HCT116 (cell line): ENCODE measurements around the gene PCNX1. TPM values are rescaled to one million over a fixed set of nuclear protein-coding genes. Genes with fewer than 3 reads are reported as not detected.

ENCODE experiments used
- ATAC-seq: fragments of 200-7000 bp; cut with Tn5 transposase; 2 replicates; pipeline ENCODE4 v1.9.1; 2020; ENCODE audit warnings: mild to moderate bottlenecking, moderate library complexity
- BruUV-seq: library from RNA; stranded (reverse); fragments of 400-500 nt; replicated peaks from 2 replicates; lab custom pipeline; 2021; lab: Mats Ljungman, UMichigan
- CTCF ChIA-PET: fragments of 300-600 bp; sonication (Branson Sonifier 250); formaldehyde crosslinking; loops from one replicate; lab custom pipeline; 2021; ENCODE audit warnings: antibody characterized with exemption; lab: Charles Lee
- POLR2A ChIA-PET: fragments of 300-600, 350-600 bp; sonication (Branson Sonifier 250); formaldehyde crosslinking; loops from one replicate; lab custom pipeline; 2021; ENCODE audit warnings: antibody characterized with exemption; lab: Charles Lee
- RAD21 ChIA-PET, 2 experiments: fragments of 300-600 bp; sonication (Branson Sonifier 250); formaldehyde crosslinking; loops; one replicate each; lab custom pipeline; 2023; ENCODE audit warnings: low total read pairs in 2 of 2; ENCODE audit not compliant: uncharacterized antibody in 2 of 2, unreplicated experiment in 2 of 2, low non-redundant PET in 1 of 2; lab: Charles Lee
- DNase-seq: peaks from one replicate; pipeline ENCODE4 v3.0.0-alpha.2; 2010; ENCODE audit warnings: low read depth, low spot score
- H2AFZ ChIP-seq: fragments of 200-600 bp; shearing (Covaris generic), sonication (generic); 2 replicates; pipeline ENCODE4 v1.6.1; 2017; ENCODE audit warnings: low read depth, mixed run types, mixed read lengths, antibody characterized with exemption, low read length; ENCODE audit not compliant: poor library complexity, severe bottlenecking
- H3K27ac ChIP-seq: 2 replicates; pipeline ENCODE4 v1.5.1; 2012; ENCODE audit warnings: low read depth, low read length
- H3K27me3 ChIP-seq: fragments of 200-600 bp; sonication (generic); 2 replicates; pipeline ENCODE4 v1.6.1; 2016; ENCODE audit warnings: mixed run types, low read length, mixed read lengths; ENCODE audit not compliant: insufficient read depth
- H3K36me3 ChIP-seq, 2 experiments: fragments of 200-500 bp in 1 of 2; fragments of 200-600 bp in 1 of 2; sonication (Bioruptor generic) in 1 of 2; sonication (generic) in 1 of 2; 2 replicates each; pipeline versions ENCODE4 v1.5.1 to v1.6.1; 2014 to 2016; ENCODE audit warnings: low read length in 2 of 2, inconsistent platforms in 1 of 2, mixed read lengths in 1 of 2, mixed run types in 1 of 2; ENCODE audit not compliant: insufficient read depth in 2 of 2, control insufficient read depth in 1 of 2
- H3K4me1 ChIP-seq, 2 experiments: fragments of 200-600 bp in 1 of 2; sonication (generic) in 1 of 2; 2 replicates each; pipeline versions ENCODE4 v1.5.1 to v1.6.1; 2012 to 2017; ENCODE audit warnings: low read length in 2 of 2, inconsistent platforms in 1 of 2, mild to moderate bottlenecking in 1 of 2, mixed read lengths in 1 of 2, mixed run types in 1 of 2, moderate library complexity in 1 of 2; ENCODE audit not compliant: insufficient read depth in 2 of 2, control insufficient read depth in 1 of 2
- H3K4me2 ChIP-seq: fragments of 200-600 bp; sonication (generic); 2 replicates; pipeline ENCODE4 v1.6.1; 2017; ENCODE audit warnings: mixed run types, low read length, mixed read lengths
- H3K4me3 ChIP-seq, 2 experiments: fragments of 200-600 bp in 1 of 2; sonication (generic) in 1 of 2; replicated peaks in 1 of 2; 2 replicates each; pipeline ENCODE4 v1.5.1; 2011 to 2016; ENCODE audit warnings: low read length in 2 of 2, control low read depth in 1 of 2, low read depth in 1 of 2, mild to moderate bottlenecking in 1 of 2, mixed read lengths in 1 of 2, mixed run types in 1 of 2
- H3K79me2 ChIP-seq: fragments of 200-600 bp; sonication (generic); 2 replicates; pipeline ENCODE4 v1.6.1; 2017; ENCODE audit warnings: mild to moderate bottlenecking, mixed run types, low read length, moderate library complexity, mixed read lengths; ENCODE audit not compliant: insufficient read depth
- H3K9ac ChIP-seq: fragments of 200-600 bp; sonication (generic); 2 replicates; pipeline ENCODE4 v1.6.1; 2016; ENCODE audit warnings: low read length, mixed read lengths
- H3K9me2 ChIP-seq: fragments of 200-600 bp; sonication (generic), shearing (Covaris generic); 2 replicates; pipeline ENCODE4 v1.6.1; 2017; ENCODE audit warnings: mixed run types, mild to moderate bottlenecking, moderate library complexity; ENCODE audit not compliant: insufficient read depth
- H3K9me3 ChIP-seq, 2 experiments: fragments of 200-500 bp in 1 of 2; fragments of 200-600 bp in 1 of 2; sonication (Bioruptor generic) in 1 of 2; sonication (generic) in 1 of 2; 2 replicates each; pipeline ENCODE4 v1.6.1; 2014 to 2017; ENCODE audit warnings: low read length in 2 of 2, mixed read lengths in 2 of 2, inconsistent platforms in 1 of 2, low read depth in 1 of 2, mild to moderate bottlenecking in 1 of 2, mixed run types in 1 of 2, moderate library complexity in 1 of 2; ENCODE audit not compliant: control insufficient read depth in 1 of 2, insufficient read depth in 1 of 2
- H4K20me1 ChIP-seq: fragments of 200-600 bp; sonication (generic), shearing (Covaris generic); 2 replicates; pipeline ENCODE4 v1.6.1; 2017; ENCODE audit warnings: mixed run types, mild to moderate bottlenecking, moderate library complexity; ENCODE audit not compliant: insufficient read depth
- CBX3 ChIP-seq: IDR thresholded peaks from 2 replicates; pipeline ENCODE4 v1.6.1; 2012; ENCODE audit warnings: low read depth
- CEBPB ChIP-seq: IDR thresholded peaks from 2 replicates; pipeline ENCODE4 v1.6.1; 2012; ENCODE audit warnings: low read depth
- EGR1 ChIP-seq: IDR thresholded peaks from 2 replicates; pipeline ENCODE4 v1.6.1; 2012; ENCODE audit warnings: low read depth
- ELF1 ChIP-seq: IDR thresholded peaks from 2 replicates; pipeline ENCODE4 v1.6.1; 2012; ENCODE audit warnings: low read depth, borderline replicate concordance
- EZH2 ChIP-seq: fragments of 200-600 bp; sonication (generic); IDR thresholded peaks from 2 replicates; pipeline ENCODE4 v1.6.1; 2017; ENCODE audit warnings: antibody characterized with exemption, mixed run types
- FOSL1 ChIP-seq: IDR thresholded peaks from 2 replicates; pipeline ENCODE4 v1.6.1; 2012; ENCODE audit warnings: low read depth
- POLR2A ChIP-seq: IDR thresholded peaks from 2 replicates; pipeline ENCODE4 v1.7.0; 2011; ENCODE audit warnings: borderline replicate concordance; ENCODE audit not compliant: insufficient read depth, insufficient read length; ENCODE audit errors: extremely low read depth
- POLR2AphosphoS5 ChIP-seq: IDR thresholded peaks from 2 replicates; pipeline ENCODE4 v1.6.1; 2011; ENCODE audit warnings: mild to moderate bottlenecking, low read depth, low read length, moderate library complexity
- RAD21 ChIP-seq: IDR thresholded peaks from 2 replicates; pipeline ENCODE4 v1.6.1; 2012; ENCODE audit warnings: low read depth, mild to moderate bottlenecking
- SP1 ChIP-seq: IDR thresholded peaks from 2 replicates; pipeline ENCODE4 v1.6.1; 2012; ENCODE audit warnings: low read depth
- SRF ChIP-seq: IDR thresholded peaks from 2 replicates; pipeline ENCODE4 v1.6.1; 2012; ENCODE audit warnings: low read depth
- YY1 ChIP-seq: IDR thresholded peaks from 2 replicates; pipeline ENCODE4 v1.6.1; 2011; ENCODE audit warnings: low read length, low read depth, moderate library complexity, mild to moderate bottlenecking; ENCODE audit not compliant: insufficient replicate concordance; ENCODE audit errors: extremely low read depth
- ZBTB33 ChIP-seq: IDR thresholded peaks from 2 replicates; pipeline ENCODE4 v1.6.1; 2011; ENCODE audit warnings: mild to moderate bottlenecking, low read length, moderate library complexity; ENCODE audit not compliant: insufficient replicate concordance; ENCODE audit errors: extremely low read depth
- ZFX ChIP-seq: fragments of 450-650 bp; IDR thresholded peaks from 2 replicates; pipeline ENCODE4 v1.6.1; 2017
- ZNF274 ChIP-seq: fragments of 200-500 bp; sonication (Bioruptor generic); IDR thresholded peaks from 2 replicates; pipeline ENCODE4 v1.6.1; 2014; ENCODE audit warnings: mild to moderate bottlenecking, low read depth, low read length, inconsistent platforms
- intact Hi-C: fragments of 100-400 bp; cut with micrococcal nuclease; formaldehyde crosslinking; loops from 2 replicates; pipeline ENCODE4 v1.10.0; 2022
- total RNA-seq: library from RNA; stranded (reverse); gene quantifications from one replicate; pipeline ENCODE4 v1.2.1, GENCODE V29; 2021; ENCODE audit not compliant: unreplicated experiment
- TF ChIP-seq, protein P1 (sequence below): IDR thresholded peaks from 2 replicates; pipeline ENCODE4 v1.6.1; 2012; ENCODE audit warnings: low read depth
- TF ChIP-seq, protein P2 (sequence below): IDR thresholded peaks from 2 replicates; pipeline ENCODE4 v1.6.1; 2012
- TF ChIP-seq, protein P3 (sequence below), 3 experiments: fragments of 200-600 bp in 1 of 3; sonication (generic) in 1 of 3; IDR thresholded peaks in 2 of 3; conservative IDR thresholded peaks in 1 of 3; 2 replicates each; pipeline ENCODE4 v1.5.1; 2012 to 2017; ENCODE audit warnings: low read depth in 2 of 3, low read length in 2 of 3, antibody characterized with exemption in 1 of 3, borderline replicate concordance in 1 of 3, control low read depth in 1 of 3, mild to moderate bottlenecking in 1 of 3, mixed read lengths in 1 of 3, mixed run types in 1 of 3, moderate library complexity in 1 of 3; ENCODE audit not compliant: insufficient read depth in 1 of 3

PCNX1 gene
- total RNA-seq, 1 experiment from 2014 or later = 52.2 TPM

DNA sequence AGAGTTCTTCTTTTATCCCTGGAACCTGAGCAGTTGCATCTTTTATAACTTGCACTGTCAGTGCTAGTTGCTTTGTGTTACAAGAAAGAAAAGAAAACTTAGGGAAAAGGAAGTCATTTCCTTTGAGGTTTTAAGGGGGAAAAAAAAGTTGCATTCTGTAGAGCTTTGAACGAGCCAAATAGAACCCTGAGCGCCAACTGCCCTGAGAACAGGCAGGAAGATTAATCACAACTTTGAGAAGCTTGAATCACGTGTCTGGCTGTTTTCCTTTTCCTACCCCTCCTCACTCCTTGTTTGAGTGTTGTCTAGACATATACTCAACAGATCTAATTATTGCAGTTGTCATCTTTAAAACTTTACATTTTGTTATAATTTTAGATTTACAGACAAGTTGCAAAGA lies 12.5 kb downstream of the PCNX1 start:
- intact Hi-C loops = no loop called here
- no TSS peak for BruUV-seq
- no peak overlapping the region for H3K4me2 ChIP-seq
- H2AFZ ChIP-seq = no peak overlapping the region
- H3K79me2 ChIP-seq = peaks cover 99% of the 10 kb centered on the region
- no peak overlapping the region for H3K27ac ChIP-seq
- no peak overlapping the region for H3K4me3 ChIP-seq
- no peaks in the 10 kb centered on the region for H3K4me1 ChIP-seq
- ChIA-PET POLR2A (no interaction called here), RAD21 (no interaction called here), CTCF (no interaction called here)
- no peak overlapping the region for H3K9ac ChIP-seq
- H3K27me3 ChIP-seq = no peaks in the 10 kb centered on the region
- no peaks in the 10 kb centered on the region for H3K9me2 ChIP-seq
- no peak for ATAC-seq
- TF ChIP-seq POLR2A = no peak
- no peak for TF ChIP-seq ZNF274
- no peak for TF ChIP-seq ELF1
- no peak for TF ChIP-seq CEBPB
- TF ChIP-seq SRF = no peak
- TF ChIP-seq YY1 = no peak
- no peak for TF ChIP-seq FOSL1
- no peak for TF ChIP-seq EZH2
- TF ChIP-seq, protein P1, sequence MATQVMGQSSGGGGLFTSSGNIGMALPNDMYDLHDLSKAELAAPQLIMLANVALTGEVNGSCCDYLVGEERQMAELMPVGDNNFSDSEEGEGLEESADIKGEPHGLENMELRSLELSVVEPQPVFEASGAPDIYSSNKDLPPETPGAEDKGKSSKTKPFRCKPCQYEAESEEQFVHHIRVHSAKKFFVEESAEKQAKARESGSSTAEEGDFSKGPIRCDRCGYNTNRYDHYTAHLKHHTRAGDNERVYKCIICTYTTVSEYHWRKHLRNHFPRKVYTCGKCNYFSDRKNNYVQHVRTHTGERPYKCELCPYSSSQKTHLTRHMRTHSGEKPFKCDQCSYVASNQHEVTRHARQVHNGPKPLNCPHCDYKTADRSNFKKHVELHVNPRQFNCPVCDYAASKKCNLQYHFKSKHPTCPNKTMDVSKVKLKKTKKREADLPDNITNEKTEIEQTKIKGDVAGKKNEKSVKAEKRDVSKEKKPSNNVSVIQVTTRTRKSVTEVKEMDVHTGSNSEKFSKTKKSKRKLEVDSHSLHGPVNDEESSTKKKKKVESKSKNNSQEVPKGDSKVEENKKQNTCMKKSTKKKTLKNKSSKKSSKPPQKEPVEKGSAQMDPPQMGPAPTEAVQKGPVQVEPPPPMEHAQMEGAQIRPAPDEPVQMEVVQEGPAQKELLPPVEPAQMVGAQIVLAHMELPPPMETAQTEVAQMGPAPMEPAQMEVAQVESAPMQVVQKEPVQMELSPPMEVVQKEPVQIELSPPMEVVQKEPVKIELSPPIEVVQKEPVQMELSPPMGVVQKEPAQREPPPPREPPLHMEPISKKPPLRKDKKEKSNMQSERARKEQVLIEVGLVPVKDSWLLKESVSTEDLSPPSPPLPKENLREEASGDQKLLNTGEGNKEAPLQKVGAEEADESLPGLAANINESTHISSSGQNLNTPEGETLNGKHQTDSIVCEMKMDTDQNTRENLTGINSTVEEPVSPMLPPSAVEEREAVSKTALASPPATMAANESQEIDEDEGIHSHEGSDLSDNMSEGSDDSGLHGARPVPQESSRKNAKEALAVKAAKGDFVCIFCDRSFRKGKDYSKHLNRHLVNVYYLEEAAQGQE = no peak
- TF ChIP-seq EGR1 = no peak
- no peak for TF ChIP-seq RAD21
- no peak for TF ChIP-seq CBX3
- TF ChIP-seq ZBTB33 = no peak
- no peak for TF ChIP-seq POLR2AphosphoS5
- TF ChIP-seq, protein P2, sequence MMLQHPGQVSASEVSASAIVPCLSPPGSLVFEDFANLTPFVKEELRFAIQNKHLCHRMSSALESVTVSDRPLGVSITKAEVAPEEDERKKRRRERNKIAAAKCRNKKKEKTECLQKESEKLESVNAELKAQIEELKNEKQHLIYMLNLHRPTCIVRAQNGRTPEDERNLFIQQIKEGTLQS = no peak
- TF ChIP-seq ZFX = no peak
- TF ChIP-seq SP1 = no peak
- TF ChIP-seq, protein P3, sequence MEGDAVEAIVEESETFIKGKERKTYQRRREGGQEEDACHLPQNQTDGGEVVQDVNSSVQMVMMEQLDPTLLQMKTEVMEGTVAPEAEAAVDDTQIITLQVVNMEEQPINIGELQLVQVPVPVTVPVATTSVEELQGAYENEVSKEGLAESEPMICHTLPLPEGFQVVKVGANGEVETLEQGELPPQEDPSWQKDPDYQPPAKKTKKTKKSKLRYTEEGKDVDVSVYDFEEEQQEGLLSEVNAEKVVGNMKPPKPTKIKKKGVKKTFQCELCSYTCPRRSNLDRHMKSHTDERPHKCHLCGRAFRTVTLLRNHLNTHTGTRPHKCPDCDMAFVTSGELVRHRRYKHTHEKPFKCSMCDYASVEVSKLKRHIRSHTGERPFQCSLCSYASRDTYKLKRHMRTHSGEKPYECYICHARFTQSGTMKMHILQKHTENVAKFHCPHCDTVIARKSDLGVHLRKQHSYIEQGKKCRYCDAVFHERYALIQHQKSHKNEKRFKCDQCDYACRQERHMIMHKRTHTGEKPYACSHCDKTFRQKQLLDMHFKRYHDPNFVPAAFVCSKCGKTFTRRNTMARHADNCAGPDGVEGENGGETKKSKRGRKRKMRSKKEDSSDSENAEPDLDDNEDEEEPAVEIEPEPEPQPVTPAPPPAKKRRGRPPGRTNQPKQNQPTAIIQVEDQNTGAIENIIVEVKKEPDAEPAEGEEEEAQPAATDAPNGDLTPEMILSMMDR (IDR thresholded peaks at IDR 0.05 in 2 of 3, conservative IDR thresholded peaks at IDR 0.05 in 1 of 3; ENCODE audit: borderline replicate concordance in 1 of 3, insufficient read depth in 1 of 3, low read depth in 2 of 3, low read length in 2 of 3) = no peak
- no peaks in the 10 kb centered on the region for H3K9me3 ChIP-seq
- H3K36me3 ChIP-seq = no peaks in the 10 kb centered on the region
- no peak for DNase-seq
- peaks cover 16% of the 10 kb centered on the region; the same call in 1 of the 2 replicates for H4K20me1 ChIP-seq
